ENCODE data around the gene FBXL16. TPM values are rescaled to one million over a fixed set of nuclear protein-coding genes. Genes with fewer than 3 reads are reported as not detected.

Gene FBXL16
- total RNA-seq, 1 experiment from 2014 or later: 1.3 TPM

DNA sequence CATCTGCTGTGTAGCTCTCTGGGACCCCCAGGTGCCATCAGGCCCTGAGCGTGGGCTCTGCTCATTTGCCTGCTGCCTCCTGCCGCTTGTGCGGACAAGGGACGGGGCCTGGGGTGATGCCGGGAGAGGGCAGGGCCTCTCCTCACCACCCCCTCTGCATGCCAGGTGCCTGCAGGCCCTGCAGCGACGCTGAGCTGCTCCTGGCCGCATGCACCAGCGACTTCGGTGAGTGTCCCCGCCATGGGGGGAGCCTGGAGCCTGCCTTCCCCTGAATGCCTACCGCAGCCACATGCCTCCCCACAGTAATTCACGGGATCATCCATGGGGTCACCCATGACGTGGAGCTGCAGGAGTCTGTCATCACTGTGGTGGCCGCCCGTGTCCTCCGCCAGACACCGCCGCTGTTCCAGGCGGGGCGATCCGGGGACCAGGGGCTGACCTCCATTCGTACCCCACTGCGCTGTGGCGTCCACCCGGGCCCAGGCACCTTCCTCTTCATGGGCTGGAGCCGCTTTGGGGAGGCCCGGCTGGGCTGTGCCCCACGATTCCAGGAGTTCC, 11.2 kb upstream of the FBXL16 start:
- intact Hi-C loops (cut with micrococcal nuclease; ENCODE audit: unreplicated experiment): no loop called here
- H3K4me1 Mint-ChIP-seq (ENCODE audit: low read depth, unreplicated experiment): peaks cover 27% of the 10 kb centered on the region
- H3K36me3 Mint-ChIP-seq (ENCODE audit: insufficient read depth, unreplicated experiment): peaks cover 82% of the 10 kb centered on the region
- TF ChIP-seq, protein P1, sequence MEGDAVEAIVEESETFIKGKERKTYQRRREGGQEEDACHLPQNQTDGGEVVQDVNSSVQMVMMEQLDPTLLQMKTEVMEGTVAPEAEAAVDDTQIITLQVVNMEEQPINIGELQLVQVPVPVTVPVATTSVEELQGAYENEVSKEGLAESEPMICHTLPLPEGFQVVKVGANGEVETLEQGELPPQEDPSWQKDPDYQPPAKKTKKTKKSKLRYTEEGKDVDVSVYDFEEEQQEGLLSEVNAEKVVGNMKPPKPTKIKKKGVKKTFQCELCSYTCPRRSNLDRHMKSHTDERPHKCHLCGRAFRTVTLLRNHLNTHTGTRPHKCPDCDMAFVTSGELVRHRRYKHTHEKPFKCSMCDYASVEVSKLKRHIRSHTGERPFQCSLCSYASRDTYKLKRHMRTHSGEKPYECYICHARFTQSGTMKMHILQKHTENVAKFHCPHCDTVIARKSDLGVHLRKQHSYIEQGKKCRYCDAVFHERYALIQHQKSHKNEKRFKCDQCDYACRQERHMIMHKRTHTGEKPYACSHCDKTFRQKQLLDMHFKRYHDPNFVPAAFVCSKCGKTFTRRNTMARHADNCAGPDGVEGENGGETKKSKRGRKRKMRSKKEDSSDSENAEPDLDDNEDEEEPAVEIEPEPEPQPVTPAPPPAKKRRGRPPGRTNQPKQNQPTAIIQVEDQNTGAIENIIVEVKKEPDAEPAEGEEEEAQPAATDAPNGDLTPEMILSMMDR (IDR thresholded peaks at IDR 0.05; ENCODE audit: unreplicated experiment): no peak
- H3K9me3 Mint-ChIP-seq (ENCODE audit: low read depth, unreplicated experiment): no peaks in the 10 kb centered on the region
- CTCF ChIA-PET: interaction anchor here (0.9 to 1.3 kb wide), 2 partner anchors 9 to 24 kb away, joined by 5 to 10 read pairs; partner anchors contain the start of genes CCDC78, CIAO3 and HAGHL
- no peak for DNase-seq
- peak overlapping the region; percentile 78 for H3K4me3 Mint-ChIP-seq (ENCODE audit: low read depth, unreplicated experiment)
- peak overlapping the region; percentile 83 for H3K27ac Mint-ChIP-seq (ENCODE audit: unreplicated experiment)
- BruUV-seq (replicated peaks): no TSS peak
- H3K27me3 Mint-ChIP-seq (ENCODE audit: unreplicated experiment): no peaks in the 10 kb centered on the region

DNA sequence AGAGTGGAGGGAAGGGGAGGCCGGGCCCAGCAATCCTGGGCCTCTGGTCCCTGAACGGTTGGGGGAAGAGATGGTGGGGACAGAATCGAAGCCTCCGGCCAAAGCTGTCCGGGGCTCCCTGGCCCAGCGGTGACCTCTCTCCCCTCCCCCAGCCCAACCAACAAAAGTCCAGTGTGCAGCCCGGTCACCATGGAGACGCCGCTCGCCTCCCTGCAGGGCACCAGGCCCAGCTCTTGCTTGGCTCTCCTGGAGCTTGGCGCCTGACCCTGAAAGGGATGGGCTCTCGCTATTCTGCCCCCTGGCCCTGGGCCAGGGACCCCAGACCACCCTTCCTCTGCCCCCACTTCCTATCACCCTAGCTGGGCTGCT, 10.6 kb upstream of the FBXL16 start:
- peaks cover 27% of the 10 kb centered on the region for H3K4me1 Mint-ChIP-seq (ENCODE audit: low read depth, unreplicated experiment)
- CTCF ChIA-PET: interaction anchor here (0.7 to 1.3 kb wide), 5 partner anchors 10 to 69 kb away, joined by 3 to 10 read pairs (median 4); partner anchors contain the start of genes CCDC78, CIAO3 and HAGHL
- intact Hi-C loops (cut with micrococcal nuclease; ENCODE audit: unreplicated experiment): no loop called here

DNA sequence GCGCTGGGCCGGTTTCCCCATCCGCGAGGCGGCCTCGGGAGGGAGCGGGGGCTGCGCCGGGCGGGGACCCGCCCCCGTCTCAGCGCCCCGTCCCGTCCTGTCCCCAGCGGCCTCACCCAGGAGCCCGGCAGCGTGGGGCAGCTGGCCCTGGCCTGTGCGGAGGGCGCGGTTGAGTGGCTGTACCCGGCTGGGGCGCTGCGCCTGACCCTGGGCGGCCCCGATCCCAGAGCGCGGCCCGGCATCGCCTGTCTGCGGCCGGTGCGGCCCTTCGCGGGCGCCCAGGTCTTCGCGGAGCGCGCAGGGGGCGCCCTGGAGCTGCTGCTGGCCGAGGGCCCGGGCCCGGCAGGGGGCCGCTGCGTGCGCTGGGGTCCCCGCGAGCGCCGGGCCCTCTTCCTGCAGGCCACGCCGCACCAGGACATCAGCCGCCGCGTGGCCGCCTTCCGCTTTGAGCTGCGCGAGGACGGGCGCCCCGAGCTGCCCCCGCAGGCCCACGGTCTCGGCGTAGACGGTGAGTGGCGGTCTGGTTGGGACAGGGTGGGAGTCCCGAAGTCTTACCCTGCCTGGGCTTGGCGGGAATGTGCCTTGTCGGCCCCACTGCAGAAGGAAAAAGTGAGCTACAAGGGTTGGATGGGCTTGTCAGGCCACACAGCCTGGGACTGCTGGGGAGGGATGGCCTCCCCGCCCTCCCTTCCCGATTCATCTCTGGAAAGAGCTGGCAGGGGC, 10.0 kb upstream of the FBXL16 start:
- Mint-ChIP-seq H3K4me3 (ENCODE audit: low read depth, unreplicated experiment) (peak overlapping the region; percentile 78), H3K4me1 (ENCODE audit: low read depth, unreplicated experiment) (peaks cover 27% of the 10 kb centered on the region), H3K27ac (ENCODE audit: unreplicated experiment) (peak overlapping the region; percentile 83), H3K9me3 (ENCODE audit: low read depth, unreplicated experiment) (no peaks in the 10 kb centered on the region), H3K27me3 (ENCODE audit: unreplicated experiment) (peaks cover 11% of the 10 kb centered on the region), H3K36me3 (ENCODE audit: insufficient read depth, unreplicated experiment) (peaks cover 70% of the 10 kb centered on the region)
- CTCF ChIA-PET: interaction anchor here (0.7 to 1.3 kb wide), 5 partner anchors 10 to 69 kb away, joined by 3 to 10 read pairs (median 4); partner anchors contain the start of genes CCDC78, CIAO3 and HAGHL
- intact Hi-C loops (cut with micrococcal nuclease; ENCODE audit: unreplicated experiment): no loop called here
- peak; percentile 63 for DNase-seq
- TF ChIP-seq, protein P1 (IDR thresholded peaks at IDR 0.05; ENCODE audit: unreplicated experiment): no peak
- no TSS peak for BruUV-seq (replicated peaks)

More for the DNA sequence above, 10.6 kb upstream of the FBXL16 start:
- H3K4me3 Mint-ChIP-seq (ENCODE audit: low read depth, unreplicated experiment): peak overlapping the region; percentile 78
- TF ChIP-seq, protein P1 (IDR thresholded peaks at IDR 0.05; ENCODE audit: unreplicated experiment): no peak
- DNase-seq: peak; percentile 77
- H3K27me3 Mint-ChIP-seq (ENCODE audit: unreplicated experiment): peaks cover 6% of the 10 kb centered on the region
- H3K27ac Mint-ChIP-seq (ENCODE audit: unreplicated experiment): peak overlapping the region; percentile 83
- peaks cover 75% of the 10 kb centered on the region for H3K36me3 Mint-ChIP-seq (ENCODE audit: insufficient read depth, unreplicated experiment)
- no peaks in the 10 kb centered on the region for H3K9me3 Mint-ChIP-seq (ENCODE audit: low read depth, unreplicated experiment)
- BruUV-seq (replicated peaks): no TSS peak

DNA sequence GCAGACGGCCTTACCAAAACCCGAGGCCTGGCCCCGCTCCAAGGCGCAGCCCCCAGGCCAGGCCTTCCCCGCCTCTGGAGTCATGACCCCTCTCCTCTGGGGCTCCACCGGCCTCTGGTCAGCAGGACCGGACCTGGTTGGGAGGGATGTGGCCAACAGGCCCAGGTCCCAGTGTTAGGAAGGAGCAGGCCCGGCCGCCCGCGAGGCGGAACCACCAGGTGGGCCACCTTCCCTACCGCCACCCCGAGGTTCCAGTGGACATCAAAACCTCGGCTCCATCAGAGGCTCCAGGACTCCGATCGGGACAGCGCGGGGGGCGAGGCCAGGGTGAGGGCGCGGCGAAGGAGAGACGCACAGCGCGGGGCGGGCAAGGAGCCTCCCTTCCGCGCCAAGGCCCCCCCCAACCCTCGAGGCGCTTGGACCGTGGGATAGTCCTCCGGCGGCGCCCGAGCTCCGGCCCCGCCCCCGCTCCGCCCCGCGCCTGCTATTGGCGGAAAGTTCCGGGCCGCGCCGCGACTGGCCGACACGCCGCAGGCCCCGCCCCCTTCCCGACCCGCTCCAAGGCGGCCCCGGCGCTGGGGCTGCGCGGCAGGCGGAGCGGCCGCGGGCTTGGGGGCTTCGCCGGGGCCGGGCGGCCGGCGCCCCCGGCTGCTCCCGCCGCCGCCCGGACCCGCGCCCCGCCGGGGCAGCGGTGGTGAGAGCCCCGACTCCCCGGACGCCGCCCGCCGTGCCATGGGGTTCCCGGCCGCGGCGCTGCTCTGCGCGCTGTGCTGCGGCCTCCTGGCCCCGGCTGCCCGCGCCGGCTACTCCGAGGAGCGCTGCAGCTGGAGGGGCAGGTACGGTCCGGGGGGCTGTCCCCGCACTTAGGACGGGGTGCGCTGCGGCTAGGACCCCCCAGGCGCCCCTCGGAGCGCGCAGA, 9.2 kb upstream of the FBXL16 start, which contains the start of gene METRN:
METRN (plus strand) TSS at position 561 of the 919 bp plus-strand sequence; CDS start at position 733, 172 bp downstream.
- Mint-ChIP-seq H3K4me1 (ENCODE audit: low read depth, unreplicated experiment) (peaks cover 22% of the 10 kb centered on the region), H3K9me3 (ENCODE audit: low read depth, unreplicated experiment) (no peaks in the 10 kb centered on the region), H3K36me3 (ENCODE audit: insufficient read depth, unreplicated experiment) (peaks cover 62% of the 10 kb centered on the region), H3K27me3 (ENCODE audit: unreplicated experiment) (peaks cover 19% of the 10 kb centered on the region), H3K4me3 (ENCODE audit: low read depth, unreplicated experiment) (peak within 1 kb of the TSS; percentile 78), H3K27ac (ENCODE audit: unreplicated experiment) (peak within 1 kb of the TSS; percentile 83)
- intact Hi-C loops (cut with micrococcal nuclease; ENCODE audit: unreplicated experiment): loop anchor here (5.0 kb wide), 1 partner anchor 72 kb away; the partner anchor contains the start of genes CHTF18 and RPUSD1
- BruUV-seq (replicated peaks): no TSS peak
- DNase-seq: peak; percentile 98
- CTCF ChIA-PET: interaction anchor here (0.6 to 1.1 kb wide), 2 partner anchors 20 to 43 kb away, joined by 3 to 4 read pairs; no protein-coding TSS in a partner anchor
- TF ChIP-seq, protein P1 (IDR thresholded peaks at IDR 0.05; ENCODE audit: unreplicated experiment): no peak

Measured in Calu3 (cell line).